ENCODE measurements around the gene BPIFB6.

DNA sequence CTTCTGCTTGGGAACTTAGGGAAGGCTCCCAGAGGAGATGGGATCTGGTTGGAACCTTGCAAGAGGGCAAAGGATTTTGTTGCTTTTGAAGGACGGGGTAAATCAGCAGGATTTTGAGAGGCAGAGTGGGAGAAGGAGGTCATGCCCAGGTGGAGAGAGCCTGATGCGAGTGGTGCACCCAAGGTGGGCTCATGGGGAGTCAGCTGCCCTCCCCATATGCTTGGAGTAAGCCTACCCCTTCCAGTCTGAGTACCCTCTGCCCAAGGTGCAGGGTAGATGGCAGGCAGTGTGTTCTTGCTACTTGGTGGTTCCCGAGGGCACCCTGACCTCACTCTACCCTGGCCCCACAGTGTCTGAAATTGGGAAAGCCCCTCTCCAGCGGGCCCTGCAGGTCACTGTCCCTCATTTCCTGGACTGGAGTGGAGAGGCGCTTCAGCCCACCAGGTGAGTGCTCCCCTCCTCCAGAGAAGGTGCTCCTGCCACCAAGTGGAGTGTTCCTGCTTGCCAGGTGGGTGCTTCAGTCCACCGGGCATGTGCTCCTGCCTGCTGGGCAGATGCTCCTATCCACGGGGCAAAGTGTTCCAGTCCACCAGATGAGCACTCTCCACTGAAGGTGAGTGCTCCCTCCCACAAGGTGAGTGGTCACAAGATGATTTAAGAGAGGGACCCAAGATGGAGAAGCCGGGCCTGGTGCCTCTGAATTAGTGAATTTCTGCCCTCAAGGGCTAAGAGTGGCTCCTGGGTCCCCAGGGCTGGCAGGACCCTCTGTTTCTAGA is 20.6 kb upstream of the BPIFB6 start:
- TF ChIP-seq, protein P1, sequence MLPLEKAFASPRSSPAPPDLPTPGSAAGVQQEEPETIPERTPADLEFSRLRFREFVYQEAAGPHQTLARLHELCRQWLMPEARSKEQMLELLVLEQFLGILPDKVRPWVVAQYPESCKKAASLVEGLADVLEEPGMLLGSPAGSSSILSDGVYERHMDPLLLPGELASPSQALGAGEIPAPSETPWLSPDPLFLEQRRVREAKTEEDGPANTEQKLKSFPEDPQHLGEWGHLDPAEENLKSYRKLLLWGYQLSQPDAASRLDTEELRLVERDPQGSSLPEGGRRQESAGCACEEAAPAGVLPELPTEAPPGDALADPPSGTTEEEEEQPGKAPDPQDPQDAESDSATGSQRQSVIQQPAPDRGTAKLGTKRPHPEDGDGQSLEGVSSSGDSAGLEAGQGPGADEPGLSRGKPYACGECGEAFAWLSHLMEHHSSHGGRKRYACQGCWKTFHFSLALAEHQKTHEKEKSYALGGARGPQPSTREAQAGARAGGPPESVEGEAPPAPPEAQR (tag by site-specific recombination; IDR thresholded peaks at IDR 0.05): no peak
- TF ChIP-seq, protein P2, sequence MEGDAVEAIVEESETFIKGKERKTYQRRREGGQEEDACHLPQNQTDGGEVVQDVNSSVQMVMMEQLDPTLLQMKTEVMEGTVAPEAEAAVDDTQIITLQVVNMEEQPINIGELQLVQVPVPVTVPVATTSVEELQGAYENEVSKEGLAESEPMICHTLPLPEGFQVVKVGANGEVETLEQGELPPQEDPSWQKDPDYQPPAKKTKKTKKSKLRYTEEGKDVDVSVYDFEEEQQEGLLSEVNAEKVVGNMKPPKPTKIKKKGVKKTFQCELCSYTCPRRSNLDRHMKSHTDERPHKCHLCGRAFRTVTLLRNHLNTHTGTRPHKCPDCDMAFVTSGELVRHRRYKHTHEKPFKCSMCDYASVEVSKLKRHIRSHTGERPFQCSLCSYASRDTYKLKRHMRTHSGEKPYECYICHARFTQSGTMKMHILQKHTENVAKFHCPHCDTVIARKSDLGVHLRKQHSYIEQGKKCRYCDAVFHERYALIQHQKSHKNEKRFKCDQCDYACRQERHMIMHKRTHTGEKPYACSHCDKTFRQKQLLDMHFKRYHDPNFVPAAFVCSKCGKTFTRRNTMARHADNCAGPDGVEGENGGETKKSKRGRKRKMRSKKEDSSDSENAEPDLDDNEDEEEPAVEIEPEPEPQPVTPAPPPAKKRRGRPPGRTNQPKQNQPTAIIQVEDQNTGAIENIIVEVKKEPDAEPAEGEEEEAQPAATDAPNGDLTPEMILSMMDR (tag by site-specific recombination; IDR thresholded peaks at IDR 0.05): no peak
- TF ChIP-seq, protein P3, sequence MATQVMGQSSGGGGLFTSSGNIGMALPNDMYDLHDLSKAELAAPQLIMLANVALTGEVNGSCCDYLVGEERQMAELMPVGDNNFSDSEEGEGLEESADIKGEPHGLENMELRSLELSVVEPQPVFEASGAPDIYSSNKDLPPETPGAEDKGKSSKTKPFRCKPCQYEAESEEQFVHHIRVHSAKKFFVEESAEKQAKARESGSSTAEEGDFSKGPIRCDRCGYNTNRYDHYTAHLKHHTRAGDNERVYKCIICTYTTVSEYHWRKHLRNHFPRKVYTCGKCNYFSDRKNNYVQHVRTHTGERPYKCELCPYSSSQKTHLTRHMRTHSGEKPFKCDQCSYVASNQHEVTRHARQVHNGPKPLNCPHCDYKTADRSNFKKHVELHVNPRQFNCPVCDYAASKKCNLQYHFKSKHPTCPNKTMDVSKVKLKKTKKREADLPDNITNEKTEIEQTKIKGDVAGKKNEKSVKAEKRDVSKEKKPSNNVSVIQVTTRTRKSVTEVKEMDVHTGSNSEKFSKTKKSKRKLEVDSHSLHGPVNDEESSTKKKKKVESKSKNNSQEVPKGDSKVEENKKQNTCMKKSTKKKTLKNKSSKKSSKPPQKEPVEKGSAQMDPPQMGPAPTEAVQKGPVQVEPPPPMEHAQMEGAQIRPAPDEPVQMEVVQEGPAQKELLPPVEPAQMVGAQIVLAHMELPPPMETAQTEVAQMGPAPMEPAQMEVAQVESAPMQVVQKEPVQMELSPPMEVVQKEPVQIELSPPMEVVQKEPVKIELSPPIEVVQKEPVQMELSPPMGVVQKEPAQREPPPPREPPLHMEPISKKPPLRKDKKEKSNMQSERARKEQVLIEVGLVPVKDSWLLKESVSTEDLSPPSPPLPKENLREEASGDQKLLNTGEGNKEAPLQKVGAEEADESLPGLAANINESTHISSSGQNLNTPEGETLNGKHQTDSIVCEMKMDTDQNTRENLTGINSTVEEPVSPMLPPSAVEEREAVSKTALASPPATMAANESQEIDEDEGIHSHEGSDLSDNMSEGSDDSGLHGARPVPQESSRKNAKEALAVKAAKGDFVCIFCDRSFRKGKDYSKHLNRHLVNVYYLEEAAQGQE (tag by site-specific recombination; IDR thresholded peaks at IDR 0.05): no peak
- TF ChIP-seq ZNF768 (tag by site-specific recombination; IDR thresholded peaks at IDR 0.05): no peak
- no peak for TF ChIP-seq ZNF514 (tag by site-specific recombination; IDR thresholded peaks at IDR 0.05)
- no peak for TF ChIP-seq ZNF138 (tag by site-specific recombination; IDR thresholded peaks at IDR 0.05; ENCODE audit: borderline replicate concordance)
- TF ChIP-seq ZEB2 (tag by site-specific recombination; IDR thresholded peaks at IDR 0.05): no peak
- TF ChIP-seq, protein P4, sequence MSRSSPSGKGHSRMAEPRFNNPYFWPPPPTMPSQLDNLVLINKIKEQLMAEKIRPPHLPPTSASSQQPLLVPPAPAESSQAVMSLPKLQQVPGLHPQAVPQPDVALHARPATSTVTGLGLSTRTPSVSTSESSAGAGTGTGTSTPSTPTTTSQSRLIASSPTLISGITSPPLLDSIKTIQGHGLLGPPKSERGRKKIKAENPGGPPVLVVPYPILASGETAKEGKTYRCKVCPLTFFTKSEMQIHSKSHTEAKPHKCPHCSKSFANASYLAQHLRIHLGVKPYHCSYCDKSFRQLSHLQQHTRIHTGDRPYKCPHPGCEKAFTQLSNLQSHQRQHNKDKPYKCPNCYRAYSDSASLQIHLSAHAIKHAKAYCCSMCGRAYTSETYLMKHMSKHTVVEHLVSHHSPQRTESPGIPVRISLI (tag by site-specific recombination; IDR thresholded peaks at IDR 0.05): no peak
